ENCODE measurements around the gene TMEM163.

DNA sequence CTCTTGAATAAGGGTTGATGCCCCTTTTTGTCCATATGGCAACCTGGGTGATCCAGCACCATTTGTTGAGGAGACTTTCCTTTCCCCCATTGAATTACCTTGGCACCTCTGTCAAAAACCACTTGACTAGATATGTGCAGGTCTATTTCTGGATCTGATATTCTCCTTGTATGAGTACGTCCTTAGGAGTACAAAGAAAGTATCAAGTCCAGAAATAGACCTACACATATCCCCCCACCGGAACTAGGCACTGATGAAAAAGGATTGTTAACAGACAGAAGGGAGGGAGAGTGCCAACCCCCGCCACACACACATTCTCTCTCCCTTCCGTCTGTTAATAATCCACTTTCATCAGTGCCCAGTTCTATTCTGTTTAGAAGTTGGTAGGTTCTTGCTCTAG is 225.0 kb downstream of the TMEM163 start:
- TF ChIP-seq, protein P1, sequence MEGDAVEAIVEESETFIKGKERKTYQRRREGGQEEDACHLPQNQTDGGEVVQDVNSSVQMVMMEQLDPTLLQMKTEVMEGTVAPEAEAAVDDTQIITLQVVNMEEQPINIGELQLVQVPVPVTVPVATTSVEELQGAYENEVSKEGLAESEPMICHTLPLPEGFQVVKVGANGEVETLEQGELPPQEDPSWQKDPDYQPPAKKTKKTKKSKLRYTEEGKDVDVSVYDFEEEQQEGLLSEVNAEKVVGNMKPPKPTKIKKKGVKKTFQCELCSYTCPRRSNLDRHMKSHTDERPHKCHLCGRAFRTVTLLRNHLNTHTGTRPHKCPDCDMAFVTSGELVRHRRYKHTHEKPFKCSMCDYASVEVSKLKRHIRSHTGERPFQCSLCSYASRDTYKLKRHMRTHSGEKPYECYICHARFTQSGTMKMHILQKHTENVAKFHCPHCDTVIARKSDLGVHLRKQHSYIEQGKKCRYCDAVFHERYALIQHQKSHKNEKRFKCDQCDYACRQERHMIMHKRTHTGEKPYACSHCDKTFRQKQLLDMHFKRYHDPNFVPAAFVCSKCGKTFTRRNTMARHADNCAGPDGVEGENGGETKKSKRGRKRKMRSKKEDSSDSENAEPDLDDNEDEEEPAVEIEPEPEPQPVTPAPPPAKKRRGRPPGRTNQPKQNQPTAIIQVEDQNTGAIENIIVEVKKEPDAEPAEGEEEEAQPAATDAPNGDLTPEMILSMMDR (tag by site-specific recombination; IDR thresholded peaks at IDR 0.05), result no peak
- TF ChIP-seq ZNF514 (tag by site-specific recombination; IDR thresholded peaks at IDR 0.05), result no peak
- TF ChIP-seq ZNF768 (tag by site-specific recombination; IDR thresholded peaks at IDR 0.05), result no peak
- TF ChIP-seq ZNF549 (tag by site-specific recombination; IDR thresholded peaks at IDR 0.05), result no peak
- no peak for TF ChIP-seq ZNF792 (tag by site-specific recombination; IDR thresholded peaks at IDR 0.05)
